Smooth muscle cell of bladder (primary cell): ENCODE data around the gene KAT6B. TPM values are rescaled to one million over a fixed set of nuclear protein-coding genes. Genes with fewer than 3 reads are reported as not detected.

Experiments
- total RNA-seq: library from RNA; depleted of rRNA; stranded (reverse); fragments of >200 nt; gene quantifications from 2 replicates; pipeline ENCODE4 v1.2.3, GENCODE V29; 2014

The KAT6B gene
- 18.6 and 20.9 TPM in 2 replicates for total RNA-seq

GRCh38 chr10:74826142-74827044 is at the start of gene KAT6B:
TSS of gene KAT6B (plus strand) at chr10:74826600. CDS start at chr10:74842858, 16,258 bp downstream.

